ENCODE measurements around the gene PDE4D.

Gene PDE4D

GRCh38 chr5:59529239-59529638 is 364.3 kb downstream of the PDE4D start:
- Histone ChIP-seq H3K4me1 (peaks cover 3% of the 10 kb centered on the region; the same call in 1 of the 2 replicates), H3K27me3 (no peaks in the 10 kb centered on the region), H3K9me3 (no peaks in the 10 kb centered on the region), H3K4me3 (ENCODE audit: low read depth, low read length) (no peak overlapping the region), H3K36me3 (no peaks in the 10 kb centered on the region)
- TF ChIP-seq CTCF (IDR thresholded peaks at IDR 0.05; ENCODE audit: low read depth, low read length), result no peak
- DNase-seq, result no peak

GRCh38 chr5:59528202-59528862 is 365.2 kb downstream of the PDE4D start:
- no peak for DNase-seq
- Histone ChIP-seq H3K4me1 (peaks cover 3% of the 10 kb centered on the region; the same call in 1 of the 2 replicates), H3K36me3 (no peaks in the 10 kb centered on the region), H3K4me3 (ENCODE audit: low read depth, low read length) (no peak overlapping the region), H3K27me3 (no peaks in the 10 kb centered on the region), H3K9me3 (no peaks in the 10 kb centered on the region)
- no peak for TF ChIP-seq CTCF (IDR thresholded peaks at IDR 0.05; ENCODE audit: low read depth, low read length)

- DNase-seq, result no peak
- no peaks in the 10 kb centered on the region for H3K27me3 ChIP-seq
- TF ChIP-seq CTCF (IDR thresholded peaks at IDR 0.05; ENCODE audit: low read depth, low read length), result no peak
- H3K36me3 ChIP-seq, result no peaks in the 10 kb centered on the region
- H3K4me1 ChIP-seq, result peaks cover 3% of the 10 kb centered on the region; the same call in 1 of the 2 replicates
- H3K9me3 ChIP-seq, result no peaks in the 10 kb centered on the region
- H3K4me3 ChIP-seq (ENCODE audit: low read depth, low read length), result no peak overlapping the region
Measured at GRCh38 chr5:59525957-59526356, 367.6 kb downstream of the PDE4D start.

GRCh38 chr5:59525311-59525710 is 368.2 kb downstream of the PDE4D start:
- peaks cover 3% of the 10 kb centered on the region; the same call in 1 of the 2 replicates for H3K4me1 ChIP-seq
- TF ChIP-seq CTCF (IDR thresholded peaks at IDR 0.05; ENCODE audit: low read depth, low read length), result no peak
- DNase-seq, result no peak

DNA sequence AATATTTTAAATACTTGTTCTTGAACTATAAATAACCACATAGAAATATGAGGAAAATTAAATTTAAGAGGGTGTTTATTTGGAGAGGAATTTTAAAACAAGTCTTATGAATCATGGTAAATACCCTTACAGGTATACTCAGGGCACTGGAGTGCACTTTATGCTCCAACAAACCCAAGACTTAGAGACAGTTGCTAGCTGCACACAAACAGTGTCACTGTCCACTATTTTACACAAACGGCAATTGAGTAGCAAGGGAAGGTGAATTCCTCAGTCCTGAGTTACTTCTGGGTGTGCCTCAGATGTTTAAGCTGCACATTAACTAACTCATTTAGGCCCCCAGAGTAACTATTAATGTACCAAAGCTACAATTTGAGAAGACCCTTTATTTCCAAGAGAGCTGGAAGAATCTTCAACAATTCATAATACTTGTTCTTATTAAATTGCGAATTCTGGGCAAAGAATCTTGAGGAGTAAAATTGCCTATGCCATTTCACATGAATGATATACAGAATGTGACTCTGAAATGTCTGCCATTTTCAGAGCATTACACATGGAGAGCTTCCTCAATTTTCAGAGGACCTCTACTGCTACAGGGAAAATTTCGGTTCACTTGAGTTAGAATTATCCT is 371.2 kb downstream of the PDE4D start:
- Histone ChIP-seq H3K4me3 (ENCODE audit: low read depth, low read length) (no peak overlapping the region), H3K4me1 (no peaks in the 10 kb centered on the region), H3K36me3 (no peaks in the 10 kb centered on the region), H3K27me3 (no peaks in the 10 kb centered on the region), H3K9me3 (no peaks in the 10 kb centered on the region)
- no peak for DNase-seq
- TF ChIP-seq CTCF (IDR thresholded peaks at IDR 0.05; ENCODE audit: low read depth, low read length), result no peak

More at GRCh38 chr5:59525311-59525710, 368.2 kb downstream of the PDE4D start:
- no peaks in the 10 kb centered on the region for H3K36me3 ChIP-seq
- H3K9me3 ChIP-seq, result no peaks in the 10 kb centered on the region
- H3K27me3 ChIP-seq, result no peaks in the 10 kb centered on the region
- no peak overlapping the region for H3K4me3 ChIP-seq (ENCODE audit: low read depth, low read length)

GRCh38 chr5:59521476-59521875 is 372.1 kb downstream of the PDE4D start:
- TF ChIP-seq CTCF (IDR thresholded peaks at IDR 0.05; ENCODE audit: low read depth, low read length), result no peak
- Histone ChIP-seq H3K4me3 (ENCODE audit: low read depth, low read length) (no peak overlapping the region), H3K36me3 (no peaks in the 10 kb centered on the region), H3K4me1 (no peaks in the 10 kb centered on the region), H3K27me3 (no peaks in the 10 kb centered on the region), H3K9me3 (no peaks in the 10 kb centered on the region)
- DNase-seq, result no peak

All from BE2C (cell line).